ENCODE data around the gene UPF2. TPM values are rescaled to one million over a fixed set of nuclear protein-coding genes. Genes with fewer than 3 reads are reported as not detected.

The UPF2 gene
- total and polyA plus RNA-seq, 10 of the 15 experiments (the other 5 are each of a cell fraction or from before 2014, with no cell fraction given): 21.0 to 44.4 (median 25.9) TPM

GRCh38 chr10:11946652-11947051 is 96.0 kb downstream of the UPF2 start:
- no peak overlapping the region for H3K27ac ChIP-seq (ENCODE audit: control insufficient read depth, insufficient read depth)
- intact Hi-C loops (cut with micrococcal nuclease; ENCODE audit: unreplicated experiment): no loop called here
- RAD21 ChIA-PET (ENCODE audit: unreplicated experiment): no interaction called here
- FAIRE-seq: no peak
- H3K4me3 ChIP-seq: no peak overlapping the region
- SMC1A ChIA-PET (ENCODE audit: uncharacterized antibody, unreplicated experiment): interaction anchor here (0.9 to 1.1 kb wide), 2 partner anchors 9 to 40 kb away, joined by 3 read pairs; no protein-coding TSS in a partner anchor
- peaks cover 4 to 17% of the 10 kb centered on the region in 2 experiments; a peak in 2 of 4 replicates for H3K36me3 ChIP-seq (ENCODE audit: control insufficient read depth in 2 of 2, insufficient read depth in 2 of 2, low read length in 1 of 2)
- no TSS peak for BruUV-seq (replicated peaks)
- no peaks in the 10 kb centered on the region for H3K9me3 ChIP-seq (replicated peaks; ENCODE audit: control insufficient read depth, insufficient read depth, low read length)
- TF ChIP-seq IRF3 (IDR thresholded peaks at IDR 0.05): no peak
- TF ChIP-seq, protein P1, sequence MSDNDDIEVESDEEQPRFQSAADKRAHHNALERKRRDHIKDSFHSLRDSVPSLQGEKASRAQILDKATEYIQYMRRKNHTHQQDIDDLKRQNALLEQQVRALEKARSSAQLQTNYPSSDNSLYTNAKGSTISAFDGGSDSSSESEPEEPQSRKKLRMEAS (IDR thresholded peaks at IDR 0.05; ENCODE audit: low read depth, low read length): no peak
- TF ChIP-seq ZNF207 (IDR thresholded peaks at IDR 0.05; ENCODE audit: borderline replicate concordance): no peak
- TF ChIP-seq ESRRA (IDR thresholded peaks at IDR 0.05; ENCODE audit: low read length): no peak
- no peak for TF ChIP-seq E2F8 (IDR thresholded peaks at IDR 0.05; ENCODE audit: low read depth, partially characterized antibody)
- TF ChIP-seq EED (IDR thresholded peaks at IDR 0.05; ENCODE audit: low read depth): no peak
- no peaks in the 10 kb centered on the region for H3K79me2 ChIP-seq (ENCODE audit: control insufficient read depth, insufficient read depth, low read length)
- no peak for ATAC-seq
- no peak overlapping the region for H3K9ac ChIP-seq (ENCODE audit: control insufficient read depth, insufficient read depth, low read length)
- WGBS (ENCODE audit: insufficient coverage, insufficient replicate concordance, low lambda C conversion rate, missing lambda C conversion rate): 97% methylated on average over 8 of the region's 8 CpGs
- CTCF ChIA-PET: interaction anchor here (0.6 to 0.8 kb wide), 3 partner anchors 75 to 163 kb away, joined by 3 to 4 read pairs (median 3); no protein-coding TSS in a partner anchor
- in situ Hi-C loops (cut with MboI): no loop called here
- no peaks in the 10 kb centered on the region for H3K27me3 ChIP-seq (replicated peaks in 1 of 2; ENCODE audit: control insufficient read depth in 2 of 2, insufficient read depth in 2 of 2, low read length in 1 of 2)
- H3K4me1 ChIP-seq (ENCODE audit: control insufficient read depth, insufficient read depth, low read length): peaks cover 7% of the 10 kb centered on the region
- no peak overlapping the region for H3K4me2 ChIP-seq (ENCODE audit: control insufficient read depth, insufficient read depth)
- POLR2A ChIA-PET: no interaction called here
- H4K20me1 ChIP-seq (ENCODE audit: control insufficient read depth, insufficient read depth): 0 out of 2 replicates have a peak, but pooled peaks cover 2% of the 10 kb centered on the region
- H2AFZ ChIP-seq (ENCODE audit: control insufficient read depth, low read depth, low read length): no peak overlapping the region
- no peak for DNase-seq (ENCODE audit: low read depth, low spot score)

Measured in GM12878 (cell line).